ENCODE measurements around the gene BCL2L11.

The BCL2L11 gene

DNA sequence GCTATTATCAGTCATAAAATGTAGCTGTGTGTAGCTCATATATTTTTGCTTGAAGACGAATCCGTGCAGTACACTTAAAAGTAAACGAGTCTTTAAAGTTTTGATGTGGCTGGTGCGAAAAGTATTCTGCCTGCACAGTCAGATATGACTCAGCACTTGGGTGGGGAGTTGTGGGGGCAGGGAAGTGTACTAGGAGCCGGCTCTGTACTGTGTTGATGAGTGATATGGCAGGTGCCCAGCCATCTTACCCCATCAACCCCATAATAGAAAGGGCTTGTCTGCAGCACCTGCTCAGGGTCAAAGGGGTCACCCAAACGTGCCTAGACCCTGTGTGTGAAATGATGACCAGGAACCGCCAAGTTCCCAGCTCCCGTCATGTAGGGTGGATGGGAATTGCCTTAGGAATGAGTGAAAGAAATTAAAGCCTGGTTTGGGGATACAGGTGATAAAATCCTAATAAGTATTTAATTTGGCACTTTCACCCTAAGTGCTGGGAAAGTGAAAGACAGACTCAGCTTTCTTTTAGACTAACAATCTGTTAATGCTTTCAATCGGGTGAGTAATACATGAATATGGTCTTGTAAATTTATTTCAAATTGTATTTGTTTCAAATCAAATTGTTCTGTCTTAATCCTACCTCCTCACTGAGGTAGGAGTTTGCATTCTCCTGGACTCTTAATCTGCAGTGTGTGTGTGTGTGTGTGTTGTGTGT is 48.0 kb downstream of the BCL2L11 start:
- no peak for DNase-seq (ENCODE audit: low read depth)

DNA sequence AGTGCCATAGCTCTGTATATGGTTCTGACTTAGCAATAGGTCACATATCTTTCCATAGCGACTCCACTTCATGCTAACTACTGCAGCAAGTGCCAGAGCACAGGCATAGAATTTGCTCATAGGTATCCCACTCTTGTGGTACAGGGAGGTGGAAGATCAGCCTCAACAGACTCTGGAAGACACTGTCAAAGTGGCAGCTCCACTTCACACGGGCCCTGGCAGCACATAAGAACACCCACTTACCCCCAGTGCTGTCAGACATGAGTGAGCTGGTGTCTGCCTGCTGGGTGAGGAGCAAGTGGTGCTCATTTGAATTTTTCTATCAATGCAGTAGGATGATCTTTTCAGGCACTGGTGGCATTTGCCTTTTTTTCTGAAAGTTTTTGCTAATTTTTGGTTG is 48.6 kb downstream of the BCL2L11 start:
- DNase-seq (ENCODE audit: low read depth) = no peak

DNA sequence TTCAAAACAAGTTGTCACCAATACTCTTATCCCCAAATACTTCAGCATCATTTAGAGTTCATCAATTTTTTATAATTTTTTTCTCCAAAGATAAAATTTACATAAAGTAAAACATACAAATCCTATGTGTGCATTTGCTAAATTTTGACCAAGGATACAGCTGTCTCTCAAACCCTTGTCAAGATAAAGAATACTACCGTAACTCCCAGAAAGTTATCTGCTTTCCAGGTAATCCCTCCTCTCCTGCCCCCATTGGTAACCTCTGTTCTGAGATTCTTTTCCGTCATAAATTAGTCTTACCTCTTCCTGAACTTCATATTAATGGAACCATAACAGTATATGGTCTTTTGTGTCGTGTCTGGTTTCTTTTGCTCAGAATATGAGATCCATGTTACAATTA is 49.2 kb downstream of the BCL2L11 start:
- no peak for DNase-seq (ENCODE audit: low read depth)

DNA sequence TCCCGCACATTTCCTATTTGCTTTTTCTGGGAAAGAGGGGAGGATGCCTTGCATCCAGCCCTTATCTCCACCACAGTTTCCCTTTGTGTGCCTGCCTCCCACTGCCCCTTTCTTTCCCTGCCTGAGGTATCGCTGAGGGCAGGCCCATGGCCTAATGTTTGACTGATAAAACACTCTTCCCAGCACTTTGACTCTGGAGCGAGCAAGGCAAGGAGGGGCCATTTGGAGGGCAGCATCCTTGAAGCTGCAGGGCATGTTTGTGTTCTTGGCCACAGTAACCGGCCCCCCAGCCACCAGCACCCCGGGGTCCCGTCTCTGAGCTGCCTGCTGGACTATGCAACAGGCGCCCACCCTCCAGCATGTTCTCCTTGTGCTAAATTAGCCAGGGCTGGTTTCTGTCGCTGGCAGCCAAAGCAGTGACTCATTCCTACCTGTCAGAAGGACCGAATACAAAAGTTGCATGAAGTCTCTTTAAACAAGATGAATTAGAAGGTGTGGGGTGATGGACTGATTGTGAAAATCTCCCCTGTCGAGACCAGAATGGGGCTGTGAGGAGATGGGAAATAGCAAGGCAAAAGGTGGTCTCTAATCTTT is 50.7 kb downstream of the BCL2L11 start:
- DNase-seq (ENCODE audit: low read depth) = no peak

DNA sequence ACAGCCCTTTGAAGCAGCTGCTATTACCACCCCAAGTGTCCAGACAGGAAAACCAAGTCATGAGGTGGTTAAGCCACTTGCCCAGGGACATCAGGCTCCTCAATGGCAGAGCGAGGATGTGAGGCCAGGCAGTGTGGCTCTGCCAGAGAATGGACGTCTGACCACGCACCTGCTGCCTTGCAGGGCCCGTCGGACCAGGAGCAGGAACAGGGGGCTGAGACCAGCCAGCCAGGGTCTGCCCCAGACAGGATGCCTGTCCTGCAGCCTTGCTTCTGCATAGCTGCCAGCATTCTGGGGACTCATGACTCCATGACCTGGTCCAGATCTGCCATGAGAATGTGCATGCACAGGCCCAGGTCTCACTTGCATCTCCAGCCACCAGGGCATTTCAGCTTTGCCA is 52.0 kb downstream of the BCL2L11 start:
- no peak for DNase-seq (ENCODE audit: low read depth)

DNA sequence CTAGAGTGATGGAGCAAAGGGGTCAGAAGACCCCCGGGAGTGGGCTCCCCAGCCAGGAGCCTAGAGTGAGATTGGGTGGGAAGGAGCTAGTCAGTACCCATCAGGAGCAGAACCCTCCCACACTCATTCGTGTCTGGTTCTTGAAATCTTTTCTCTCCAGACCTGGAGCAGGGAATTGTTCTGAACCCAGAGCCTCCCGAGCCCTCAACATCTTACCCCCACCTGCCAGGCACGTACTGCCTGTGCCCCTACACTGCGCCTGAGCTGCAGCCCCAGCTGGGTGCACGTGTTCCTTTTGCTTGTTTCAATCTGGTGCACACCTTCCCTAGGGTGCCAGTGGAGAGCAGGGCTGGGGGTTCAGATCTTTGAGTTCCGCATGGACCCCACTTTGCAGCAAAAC is 52.6 kb downstream of the BCL2L11 start:
- DNase-seq (ENCODE audit: low read depth) = no peak

DNA sequence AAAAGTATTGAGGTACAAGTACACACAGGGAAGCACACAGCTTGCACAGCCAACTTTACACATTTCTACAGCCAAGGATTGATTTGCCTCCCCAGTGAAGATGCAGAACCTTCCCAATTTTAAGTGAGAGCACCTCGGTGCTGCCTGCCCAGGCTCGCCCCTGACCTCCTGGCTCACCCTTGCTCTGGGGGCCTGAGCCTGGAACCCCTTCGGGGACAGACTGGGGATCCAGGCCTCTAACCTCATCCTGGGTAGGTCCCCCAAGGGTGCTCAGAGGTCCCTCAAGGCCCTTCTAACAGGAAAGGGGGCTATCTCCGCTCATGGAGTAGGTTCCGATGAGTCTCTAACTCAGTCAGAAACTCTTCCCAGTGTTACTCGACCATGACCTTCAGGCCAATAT is 53.1 kb downstream of the BCL2L11 start:
- DNase-seq (ENCODE audit: low read depth) = no peak

DNA sequence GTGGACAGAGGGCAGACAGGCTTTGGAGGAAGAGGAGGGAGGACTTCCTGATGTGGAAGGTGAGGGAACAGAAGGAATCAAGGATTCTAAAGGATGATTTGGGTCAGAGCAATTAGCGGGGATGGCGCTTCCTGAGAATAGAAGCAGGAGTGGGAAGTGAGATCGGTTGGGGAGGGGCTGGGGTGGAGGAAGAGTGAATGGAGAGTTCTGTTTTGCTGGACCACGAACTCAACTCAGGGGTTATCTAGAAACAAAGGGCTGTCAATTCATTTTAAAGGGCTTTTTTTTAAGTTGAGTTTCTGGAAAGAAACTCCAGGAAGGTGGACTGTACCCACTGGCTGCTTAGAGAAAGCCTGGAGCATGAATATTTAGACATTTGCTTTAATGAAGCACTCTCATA is 54.9 kb downstream of the BCL2L11 start:
- no peak for DNase-seq (ENCODE audit: low read depth)

DNA sequence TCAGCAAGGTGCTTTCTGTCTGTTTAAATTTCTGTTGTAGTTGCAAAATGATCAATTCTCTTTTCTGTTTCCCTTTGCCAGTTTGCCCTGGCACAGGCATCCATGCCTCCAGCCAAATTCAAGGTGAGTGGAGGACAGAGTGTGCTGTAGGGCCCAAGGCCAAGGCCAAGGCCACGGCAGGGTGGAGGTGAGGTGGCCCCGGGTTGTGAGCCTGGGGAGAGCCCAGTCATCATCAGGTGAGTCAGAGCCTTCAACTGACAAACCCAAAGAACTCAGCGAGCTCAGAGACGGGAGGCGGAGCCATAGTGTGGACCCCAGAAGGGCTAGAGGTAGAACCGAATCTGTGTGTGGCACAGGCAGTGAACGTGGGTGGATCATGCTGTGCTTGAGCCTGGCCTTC is 55.7 kb downstream of the BCL2L11 start:
- DNase-seq (ENCODE audit: low read depth) = no peak

DNA sequence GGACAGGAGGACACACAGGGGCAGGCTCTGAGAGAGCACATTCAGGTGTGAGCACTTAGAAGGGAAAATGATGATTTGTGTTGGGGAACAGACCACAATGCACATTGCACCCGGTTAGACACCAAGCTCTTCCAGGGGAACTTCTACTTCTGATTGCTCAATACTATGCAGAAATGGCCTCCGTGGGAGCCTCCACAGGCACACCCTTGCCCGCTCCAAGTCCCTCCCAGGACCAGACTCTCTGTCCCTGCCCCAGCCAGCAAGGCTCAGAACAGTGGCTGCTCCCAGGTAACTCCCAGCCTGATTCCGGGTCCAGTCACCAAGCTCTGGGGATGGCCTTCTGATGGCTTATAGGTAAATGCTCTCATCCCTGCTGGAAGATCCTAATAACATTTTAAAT is 56.2 kb downstream of the BCL2L11 start:
- no peak for DNase-seq (ENCODE audit: low read depth)

DNA sequence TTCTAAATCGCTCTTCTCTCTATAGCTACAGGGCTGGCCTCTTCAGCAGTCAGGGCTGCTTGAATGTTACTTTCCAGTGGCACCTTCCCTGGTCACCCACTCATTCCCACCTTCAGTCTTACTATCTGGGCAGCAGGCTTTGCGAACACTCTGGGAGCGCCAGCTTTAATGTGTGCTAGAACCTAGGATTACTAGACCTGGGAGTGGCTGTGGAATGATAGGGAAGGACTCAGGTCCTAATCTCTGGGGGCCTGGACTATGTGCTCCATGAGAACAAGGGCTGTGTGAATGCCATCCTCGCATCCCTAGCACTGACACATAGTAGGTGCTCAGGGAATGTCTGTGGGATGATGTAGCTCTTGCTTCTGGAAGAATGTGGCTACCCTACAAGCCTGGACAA is 57.6 kb downstream of the BCL2L11 start:
- no peak for DNase-seq (ENCODE audit: low read depth)

DNA sequence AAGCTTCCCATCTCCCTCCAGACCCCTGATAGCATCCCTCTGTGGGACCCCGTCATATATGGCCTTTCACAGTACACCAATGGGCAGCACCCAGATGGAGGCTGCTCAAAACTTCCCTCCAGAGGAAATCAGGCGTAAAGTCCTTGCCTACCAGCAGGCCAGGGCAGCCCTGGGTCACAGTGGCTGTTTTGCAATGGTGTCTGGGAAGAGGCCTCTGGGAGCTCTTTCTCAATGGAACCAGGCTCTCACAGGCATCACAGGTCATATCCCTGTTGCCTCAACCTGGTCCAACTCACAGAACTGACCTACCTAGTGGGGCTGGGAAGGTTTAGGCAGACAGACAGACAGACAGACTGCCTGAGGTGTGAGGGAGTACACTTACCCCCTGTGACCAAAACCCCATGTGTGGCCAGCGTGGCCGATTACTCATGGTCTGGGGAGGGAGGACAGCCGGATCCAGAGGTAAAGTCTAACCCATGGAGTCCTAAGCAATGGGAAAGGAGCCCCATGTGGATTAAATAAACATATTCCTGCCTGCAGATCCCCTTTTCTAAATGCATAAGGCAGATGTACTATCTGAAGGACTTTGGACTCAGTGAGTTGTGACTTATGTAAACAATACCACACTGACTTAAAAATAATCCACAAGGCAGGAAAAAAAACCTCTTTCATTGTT is 58.2 kb downstream of the BCL2L11 start:
- no peak for DNase-seq (ENCODE audit: low read depth)

DNA sequence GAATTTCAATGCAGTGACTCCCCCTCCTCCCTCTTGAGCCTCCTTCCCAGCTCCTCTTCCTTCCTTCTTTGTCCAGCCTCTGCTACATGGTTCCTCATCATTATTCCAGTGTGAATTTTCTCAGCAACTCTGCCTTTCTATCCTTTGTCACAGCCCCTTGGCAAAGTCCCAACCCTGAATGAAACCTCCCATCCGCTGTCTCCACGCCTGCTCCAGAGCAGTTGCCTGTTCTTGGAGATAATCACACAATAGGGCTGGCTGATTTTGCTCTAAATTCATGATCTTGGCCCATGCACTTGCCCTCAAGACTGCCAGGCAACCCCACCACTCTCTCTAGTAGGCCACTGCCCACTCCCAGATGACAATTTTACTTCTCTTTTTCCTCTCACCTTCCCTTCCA is 61.4 kb downstream of the BCL2L11 start:
- no peak for DNase-seq (ENCODE audit: low read depth)

DNA sequence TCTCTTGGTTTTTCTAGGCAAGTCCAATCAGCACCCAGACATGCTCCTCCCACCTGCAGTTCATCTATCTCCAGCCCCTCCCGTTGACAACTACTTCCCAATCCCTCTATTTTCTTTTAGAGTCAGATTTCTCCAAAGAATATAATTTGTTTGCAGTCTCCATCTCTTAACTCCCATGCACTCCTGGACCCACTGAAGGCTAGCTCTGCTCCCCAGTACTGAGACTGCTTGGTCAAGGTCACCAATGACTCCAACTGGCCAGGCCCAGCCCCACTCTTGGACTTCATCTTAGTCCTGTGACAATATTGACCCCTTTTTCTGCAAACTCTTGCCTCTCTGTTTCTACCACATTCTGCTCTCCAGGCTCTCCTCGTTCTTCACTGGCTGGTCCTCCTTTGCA is 62.0 kb downstream of the BCL2L11 start:
- DNase-seq (ENCODE audit: low read depth) = no peak

DNA sequence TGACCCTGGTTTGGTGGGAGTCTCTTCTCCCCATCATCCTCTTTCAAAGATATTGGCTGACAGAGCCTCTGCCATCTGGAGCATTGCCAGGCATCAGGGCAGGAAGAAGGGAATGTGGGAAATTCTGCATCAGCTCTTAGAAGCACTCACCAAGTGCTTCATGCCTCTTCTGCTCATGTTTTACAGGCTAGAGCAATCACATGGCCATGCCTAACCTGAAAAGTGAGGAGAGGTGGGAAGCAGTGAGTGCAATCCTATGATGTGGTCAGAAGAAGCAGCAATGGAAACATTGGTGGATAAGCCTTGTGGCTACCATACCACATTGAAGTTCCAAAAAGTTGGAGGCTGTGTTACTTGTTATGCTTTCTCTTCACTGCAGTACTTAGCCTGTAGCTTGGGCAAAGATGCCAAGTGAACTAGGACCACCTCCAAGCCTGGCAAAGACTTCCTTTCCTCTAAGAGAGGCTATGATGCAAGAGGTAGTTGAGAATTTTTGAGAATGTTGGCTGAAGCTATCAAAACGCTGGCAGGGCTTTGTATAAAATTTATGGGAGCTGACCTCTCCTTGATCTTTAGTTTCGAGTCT is 64.1 kb downstream of the BCL2L11 start:
- DNase-seq (ENCODE audit: low read depth) = no peak

DNA sequence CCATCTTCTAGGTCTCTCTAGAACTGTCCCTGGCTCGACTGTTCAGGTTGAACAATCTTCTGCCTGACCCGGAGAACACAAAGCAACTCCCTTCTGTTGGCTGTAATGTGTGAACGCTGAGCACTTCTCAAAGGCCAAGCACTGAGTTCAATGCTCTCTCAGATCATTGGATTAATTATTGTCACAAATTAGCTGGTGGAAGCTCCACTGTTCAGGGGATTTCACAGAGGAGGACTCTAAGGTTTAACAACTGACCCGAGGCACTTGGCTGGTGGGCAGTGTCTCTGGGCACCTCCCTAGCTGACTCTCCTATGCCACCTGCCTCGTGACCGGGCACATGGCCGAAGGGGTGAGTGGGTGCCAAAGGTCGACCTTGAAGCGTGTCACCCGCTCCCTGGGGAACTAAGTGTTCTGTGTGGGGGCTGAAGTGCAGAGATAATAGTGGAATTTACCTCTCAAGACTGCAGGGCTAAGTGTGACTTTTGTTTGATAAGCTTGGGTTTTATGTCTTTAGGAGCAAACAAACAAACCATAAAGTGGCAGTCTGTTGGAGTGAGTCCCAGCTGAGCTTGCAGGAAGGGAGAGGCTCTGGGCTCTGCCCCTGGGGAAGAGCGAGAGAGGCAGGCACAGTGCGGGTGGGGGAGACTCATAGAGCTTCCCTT is 64.8 kb downstream of the BCL2L11 start:
- no peak for DNase-seq (ENCODE audit: low read depth)

DNA sequence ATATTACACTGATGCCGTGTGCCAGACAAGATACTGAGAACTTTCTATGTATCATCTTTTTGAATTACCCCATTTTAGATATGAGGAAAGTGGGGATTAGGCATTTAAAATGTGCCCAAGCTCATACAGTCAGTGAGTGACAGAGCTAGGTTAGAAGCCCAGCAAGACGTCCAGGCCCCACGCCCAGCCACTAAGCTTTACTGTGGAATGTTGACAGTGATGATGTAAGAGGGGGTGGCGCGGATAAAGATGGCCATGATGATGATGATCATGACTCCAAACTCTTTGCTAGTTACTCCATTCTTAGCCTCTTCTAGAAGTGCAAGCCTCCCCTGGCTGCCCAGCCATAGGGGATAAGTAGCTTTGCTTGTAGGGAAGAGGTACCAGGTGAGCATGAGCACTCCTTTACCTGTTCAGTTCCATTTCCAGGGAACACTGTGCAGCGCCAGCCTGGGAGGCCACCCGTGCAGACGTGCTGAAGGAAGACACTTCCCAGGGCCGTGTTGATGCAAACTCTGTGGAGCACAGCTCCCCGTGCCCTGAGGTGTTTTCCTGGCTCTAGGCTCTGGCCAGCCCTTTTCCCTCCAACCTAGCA is 65.5 kb downstream of the BCL2L11 start:
- DNase-seq (ENCODE audit: low read depth) = no peak

DNA sequence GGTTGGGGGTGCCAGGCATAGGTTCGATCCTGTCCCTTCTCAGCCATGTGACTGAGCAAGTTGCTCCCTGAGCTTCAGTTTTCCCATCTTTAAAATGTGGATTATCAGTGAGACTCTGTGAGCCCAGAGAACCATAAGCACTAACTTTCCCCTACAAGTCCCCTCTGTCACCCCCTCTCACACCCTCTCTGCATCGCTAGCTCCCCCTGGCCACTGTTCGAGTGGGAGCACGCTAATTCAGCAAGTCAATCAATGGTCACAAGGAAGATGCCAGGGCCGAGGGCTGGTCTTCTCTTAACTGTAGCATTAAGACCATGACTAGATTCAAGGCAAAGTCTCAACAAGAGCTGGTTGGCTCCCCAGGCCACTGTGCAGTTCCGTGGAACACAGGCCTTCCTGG is 66.2 kb downstream of the BCL2L11 start:
- DNase-seq (ENCODE audit: low read depth) = no peak

DNA sequence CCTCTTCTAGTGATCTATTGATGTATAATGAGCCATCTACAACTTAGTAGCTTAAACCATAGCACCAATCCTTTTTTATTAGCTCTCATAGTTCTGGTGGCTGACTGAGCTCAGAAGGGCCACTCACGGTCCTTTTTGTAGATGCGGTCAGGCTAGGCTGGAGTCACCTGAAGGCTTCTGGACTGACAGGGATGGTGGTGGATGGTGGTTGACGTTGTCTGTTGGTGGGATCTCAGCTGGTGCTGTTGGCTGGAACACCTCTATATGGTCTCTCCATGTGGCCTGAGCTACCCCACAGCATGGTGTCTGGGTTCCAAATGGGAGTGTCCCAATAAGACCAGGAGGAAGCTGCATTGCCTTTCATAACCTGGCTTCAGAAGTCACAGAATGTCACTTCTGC is 68.0 kb downstream of the BCL2L11 start:
- no peak for DNase-seq (ENCODE audit: low read depth)

DNA sequence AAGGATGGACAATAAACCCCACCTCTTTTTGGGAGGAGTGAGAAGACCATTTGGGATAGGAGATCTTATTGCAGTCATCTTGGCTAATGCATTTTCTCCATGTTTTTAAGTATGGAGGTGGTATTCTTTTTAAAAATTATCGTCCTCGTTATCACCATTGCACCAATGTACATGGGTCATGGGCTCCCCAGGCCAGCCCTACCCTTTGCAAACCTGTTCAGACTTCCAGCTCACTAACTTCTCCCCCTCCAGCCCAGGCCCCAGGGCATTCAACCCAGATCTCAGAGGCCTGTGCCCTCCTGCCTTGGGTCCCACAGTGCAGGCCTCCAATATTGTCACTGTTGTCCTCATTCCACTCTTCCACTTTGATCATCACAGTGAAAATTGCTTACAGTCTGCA is 68.4 kb downstream of the BCL2L11 start:
- no peak for DNase-seq (ENCODE audit: low read depth)

DNA sequence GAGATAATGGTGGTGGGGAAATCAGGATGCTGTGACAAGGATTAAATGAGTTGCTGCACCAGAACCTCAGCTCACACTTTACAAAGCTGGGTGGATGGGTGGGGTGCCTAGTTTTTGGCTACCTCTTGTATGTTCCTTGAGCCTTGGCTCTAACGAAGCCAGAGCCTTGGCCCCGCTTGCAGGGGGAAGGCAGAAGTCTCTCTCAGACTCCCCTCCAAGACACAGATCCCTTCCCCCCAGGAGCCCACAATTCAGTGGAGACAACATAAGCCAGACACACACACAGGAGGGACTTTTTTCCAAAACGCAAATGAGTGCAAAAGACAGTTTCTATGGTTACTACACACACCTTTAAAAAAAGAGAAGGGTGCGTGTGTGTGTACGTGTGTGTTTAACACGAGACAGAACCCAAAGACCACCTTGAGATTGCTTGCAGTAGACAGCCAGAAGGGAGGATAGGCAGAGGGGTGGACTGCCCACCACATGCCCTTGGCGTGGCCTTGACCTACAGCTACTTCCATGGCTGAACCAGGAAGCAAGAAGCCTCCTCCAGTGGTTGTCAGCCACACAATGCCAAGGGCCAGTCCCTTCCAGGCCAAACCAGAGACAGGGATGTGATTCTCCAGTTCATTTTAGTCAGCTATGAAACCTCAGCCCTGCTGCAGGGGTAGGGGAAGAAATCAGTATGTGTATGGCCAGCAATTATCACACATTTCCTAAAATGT is 70.3 kb downstream of the BCL2L11 start:
- DNase-seq (ENCODE audit: low read depth) = no peak

DNA sequence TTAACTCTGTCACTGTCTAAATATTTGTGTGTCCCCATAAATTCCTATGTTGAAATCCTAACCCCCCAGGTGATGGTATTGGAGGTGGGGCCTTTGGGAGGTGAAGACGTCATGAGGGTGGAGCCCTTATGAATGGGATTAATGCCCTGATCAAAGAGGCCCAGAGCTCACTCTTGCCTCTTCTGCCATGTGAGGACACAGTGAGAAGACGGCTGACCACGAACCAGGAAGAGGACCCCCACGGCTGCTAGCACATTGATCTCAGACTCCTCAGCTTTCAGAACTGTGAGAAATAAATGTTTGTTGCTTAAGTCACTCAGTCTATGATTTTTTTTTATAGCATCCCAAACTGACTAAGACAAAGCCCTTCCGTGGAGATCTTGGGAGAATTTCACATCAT is 71.2 kb downstream of the BCL2L11 start:
- no peak for DNase-seq (ENCODE audit: low read depth)

Data from activated T-helper 1 cell treated with Interleukin-2 at 50 U/mL for 16 hours (primary cell).